ENCODE results near the gene LIFR.

GRCh38 chr5:38574009-38574408 is 17.6 kb upstream of the LIFR start:
- TF ChIP-seq CTCF (conservative IDR thresholded peaks at IDR 0.05; ENCODE audit: low read depth, low read length) (no peak), POLR2A (IDR thresholded peaks at IDR 0.05; ENCODE audit: low read depth, low read length) (no peak), USF2 (IDR thresholded peaks at IDR 0.05; ENCODE audit: low read depth, low read length) (no peak), MAFK (IDR thresholded peaks at IDR 0.05; ENCODE audit: low read depth, low read length) (no peak), MXI1 (IDR thresholded peaks at IDR 0.05; ENCODE audit: borderline replicate concordance, low read depth, low read length) (no peak), RFX5 (IDR thresholded peaks at IDR 0.05; ENCODE audit: low read depth, low read length) (no peak), NFE2L2 (IDR thresholded peaks at IDR 0.05; ENCODE audit: low read depth, low read length) (no peak)
